K562 (cell line): ENCODE data around the gene SHBG. TPM values are rescaled to one million over a fixed set of nuclear protein-coding genes. Genes with fewer than 3 reads are reported as not detected.
A peak's percentile ranks its signal among the peaks of the same experiment; 100 is the strongest.

ENCODE experiments used
- CREB3 ChIP-seq: fragments of 450-650 bp; conservative IDR thresholded peaks from 2 replicates; pipeline ENCODE4 v1.6.1; 2016; ENCODE audit warnings: missing genetic modification characterization, low read depth, mild to moderate bottlenecking, missing compliant biosample characterization, moderate library complexity
- EGR1 ChIP-seq: fragments of 450-650 bp; conservative IDR thresholded peaks from 2 replicates; pipeline ENCODE4 v1.6.1; 2017; ENCODE audit warnings: mild to moderate bottlenecking
- FOXJ2 ChIP-seq: fragments of 200-800 bp; sonication (Bioruptor generic); IDR thresholded peaks from 2 replicates; pipeline ENCODE4 v1.6.1; 2016; ENCODE audit warnings: missing genetic modification characterization, missing compliant biosample characterization
- MBD1 ChIP-seq: fragments of 250-450 bp; sonication (Bioruptor Pico); IDR thresholded peaks from 2 replicates; pipeline ENCODE4 v1.8.0; 2022; ENCODE audit warnings: inconsistent platforms
- POLR2B ChIP-seq: fragments of 450-650 bp; IDR thresholded peaks from 2 replicates; pipeline ENCODE4 v1.6.1; 2018; ENCODE audit warnings: low read depth; ENCODE audit not compliant: partially characterized antibody
- PRDM10 ChIP-seq: fragments of 450-650 bp; IDR thresholded peaks from 2 replicates; pipeline ENCODE4 v1.6.1; 2018; ENCODE audit not compliant: partially characterized antibody
- PYGO2 ChIP-seq: fragments of 450-650 bp; IDR thresholded peaks from 2 replicates; pipeline ENCODE4 v1.6.1; 2016; ENCODE audit warnings: mild to moderate bottlenecking, missing genetic modification characterization, moderate library complexity, missing compliant biosample characterization
- RAD21 ChIP-seq, 2 experiments: fragments of 250-450 bp in 1 of 2; fragments of 450-650 bp in 1 of 2; sonication (Bioruptor Pico) in 1 of 2; formaldehyde crosslinking in 1 of 2; IDR thresholded peaks in 1 of 2; conservative IDR thresholded peaks in 1 of 2; 2 replicates each; pipeline versions ENCODE4 v1.4.0 to v1.8.0; 2020 to 2022; ENCODE audit warnings: mild to moderate bottlenecking in 2 of 2, moderate library complexity in 1 of 2
- SIN3B ChIP-seq: fragments of 450-650 bp; IDR thresholded peaks from 2 replicates; pipeline ENCODE4 v1.6.1; 2017; ENCODE audit warnings: low read depth, mild to moderate bottlenecking, moderate library complexity
- TAF7 ChIP-seq: fragments of 450-650 bp; IDR thresholded peaks from 2 replicates; pipeline ENCODE4 v1.6.1; 2016; ENCODE audit warnings: missing genetic modification characterization, missing compliant biosample characterization
- TEAD2 ChIP-seq: fragments of 450-650 bp; IDR thresholded peaks from 2 replicates; pipeline ENCODE4 v1.6.1; 2016; ENCODE audit warnings: missing genetic modification characterization, control low read depth, missing compliant biosample characterization
- ZKSCAN1 ChIP-seq: fragments of 150-350 bp; IDR thresholded peaks from 2 replicates; pipeline ENCODE4 v1.6.1; 2016; ENCODE audit warnings: low read depth, low read length
- ZNF184 ChIP-seq: sonication (generic); formaldehyde crosslinking; IDR thresholded peaks from 2 replicates; pipeline ENCODE4 v1.5.0; 2020; ENCODE audit warnings: missing genetic modification reagents
- ZNF277 ChIP-seq: fragments of 250-450 bp; sonication (Bioruptor Pico); IDR thresholded peaks from 2 replicates; pipeline ENCODE4 v1.8.0; 2022; ENCODE audit warnings: inconsistent platforms, mild to moderate bottlenecking, moderate library complexity, borderline replicate concordance
- ZNF431 ChIP-seq: sonication (generic); formaldehyde crosslinking; IDR thresholded peaks from 2 replicates; pipeline ENCODE4 v1.8.0; 2022; ENCODE audit warnings: mild to moderate bottlenecking, missing genetic modification reagents
- ZNF583 ChIP-seq: fragments of 250-450 bp; sonication (Bioruptor Pico); IDR thresholded peaks from 2 replicates; pipeline ENCODE4 v1.4.0; 2020
- ZNF707 ChIP-seq: fragments of 250-450 bp; sonication (Bioruptor Pico); conservative IDR thresholded peaks from 2 replicates; pipeline ENCODE4 v1.8.0; 2022; ENCODE audit warnings: inconsistent platforms, mild to moderate bottlenecking, moderate library complexity
- ZNF717 ChIP-seq: fragments of 250-450 bp; sonication (Bioruptor Pico); IDR thresholded peaks from 2 replicates; pipeline ENCODE4 v1.5.0; 2021
- ZNF764 ChIP-seq: fragments of 250-450 bp; sonication (Bioruptor Pico); IDR thresholded peaks from 2 replicates; pipeline ENCODE4 v1.4.0; 2020; ENCODE audit warnings: low read depth, mild to moderate bottlenecking, moderate library complexity
- polyA plus RNA-seq, 8 experiments: library from polyadenylated mRNA; depleted of rRNA in 4 of 8; stranded (reverse) in 5 of 8; unstranded in 3 of 8; fragments of >200 nt; fragmentation: Nextera tagmentation in 2 of 8; fragmentation: Illumina TruSeq in 1 of 8; extraction: Ambion mirVana in 2 of 8; extraction: Trizol in 1 of 8; gene quantifications; 2 replicates each; pipeline versions ENCODE4 v1.2.1 to v1.2.3, GENCODE V29; 2011 to 2014; ENCODE audit warnings: inconsistent platforms in 1 of 8, missing spikeins in 1 of 8
- total RNA-seq, 7 experiments: library from RNA; depleted of rRNA in 6 of 7; stranded (reverse); fragments of >200 nt in 6 of 7; fragmentation: Illumina TruSeq in 2 of 7; extraction: Trizol in 2 of 7; gene quantifications; 2 replicates each; pipeline versions ENCODE4 v1.2.1 to v1.2.3, GENCODE V29; 2011 to 2021; ENCODE audit warnings: low replicate concordance in 1 of 7

Gene SHBG
- total and polyA plus RNA-seq, 9 of the 15 experiments (the other 6 are each of a cell fraction or from before 2014, with no cell fraction given) = not detected

GRCh38 chr17:7583253-7584109, 46.5 kb upstream of the SHBG start, which contains the start of gene MPDU1 (continued):
- TF ChIP-seq PRDM10 (no peak), TAF7 (tag) (peak; percentile 99), ZNF431 (peak; percentile 27; the same call in 1 of the 2 replicates), TEAD2 (peak; percentile 48; the same call in 1 of the 2 replicates), EGR1 (peak; percentile 92), ZNF707 (CRISPR knock-in tag) (no peak), ZKSCAN1 (no peak), MBD1 (no peak), CREB3 (tag) (peak; percentile 87), ZNF764 (CRISPR knock-in tag) (no peak), POLR2B (peak; percentile 80), ZNF277 (CRISPR knock-in tag) (no peak), SIN3B (peak; percentile 91), PYGO2 (tag) (no peak), FOXJ2 (tag) (0 out of 2 replicates have a peak, but pooled peaks have one; percentile 57), ZNF717 (CRISPR knock-in tag) (no peak), ZNF184 (CRISPR knock-in tag) (no peak), RAD21 (CRISPR knock-in tag; conservative IDR thresholded peaks at IDR 0.05 in 1 of 2, IDR thresholded peaks at IDR 0.05 in 1 of 2) (no peak), ZNF583 (CRISPR knock-in tag) (no peak; the same call in 1 of the 2 replicates)
